SK-N-SH (cell line): ENCODE measurements around the gene PTPRD. TPM values are rescaled to one million over a fixed set of nuclear protein-coding genes. Genes with fewer than 3 reads are reported as not detected.

Experiments used
- CTCF ChIA-PET: fragments of 300-600, 350-600 bp; formaldehyde crosslinking; extraction: SDS; loops from one replicate; lab custom pipeline; 2021; lab: Yijun Ruan, JAX
- POLR2A ChIA-PET: fragments of 350-600 bp; sonication (Branson Sonifier 250); formaldehyde crosslinking; extraction: SDS; loops from one replicate; lab custom pipeline; 2020; ENCODE audit warnings: antibody characterized with exemption, inconsistent platforms; lab: Yijun Ruan, JAX
- DNase-seq: peaks from one replicate; pipeline ENCODE4 v3.0.0; 2012
- H2AFZ ChIP-seq: fragments of 200-600 bp; sonication (generic); 2 replicates; pipeline ENCODE4 v1.8.1; 2016; ENCODE audit warnings: antibody characterized with exemption, mild to moderate bottlenecking, low read depth
- H3F3A ChIP-seq: fragments of 200-600 bp; sonication (generic); replicated peaks from 2 replicates; pipeline ENCODE3; 2016; ENCODE audit warnings: antibody characterized with exemption, mild to moderate bottlenecking; ENCODE audit not compliant: insufficient read depth
- H3K27ac ChIP-seq, 2 experiments: fragments of 200-500 bp in 1 of 2; fragments of 200-600 bp in 1 of 2; sonication (Bioruptor generic) in 1 of 2; sonication (generic), shearing (Covaris generic) in 1 of 2; 2 replicates each; pipeline versions ENCODE4 v1.5.1 to v1.6.1; 2014 to 2016; ENCODE audit warnings: low read depth in 2 of 2, inconsistent platforms in 1 of 2, low read length in 1 of 2, mild to moderate bottlenecking in 1 of 2, mixed read lengths in 1 of 2
- H3K27me3 ChIP-seq: fragments of 200-600 bp; sonication (generic), shearing (Covaris generic); 2 replicates; pipeline ENCODE4 v1.6.1; 2016; ENCODE audit warnings: mixed run types; ENCODE audit not compliant: insufficient read depth
- H3K36me3 ChIP-seq, 2 experiments: fragments of 200-500 bp in 1 of 2; fragments of 200-600 bp in 1 of 2; sonication (Bioruptor generic) in 1 of 2; sonication (generic) in 1 of 2; replicated peaks in 1 of 2; 2 replicates each; pipeline versions ENCODE3 to v1.5.1; 2014 to 2016; ENCODE audit warnings: low read length in 1 of 2, mild to moderate bottlenecking in 1 of 2; ENCODE audit not compliant: insufficient read depth in 2 of 2, control insufficient read depth in 1 of 2
- H3K4me1 ChIP-seq, 2 experiments: fragments of 200-500 bp in 1 of 2; fragments of 200-600 bp in 1 of 2; sonication (Bioruptor generic) in 1 of 2; sonication (generic), shearing (Covaris generic) in 1 of 2; 2 replicates each; pipeline versions ENCODE4 v1.5.1 to v1.6.1; 2014 to 2016; ENCODE audit warnings: low read depth in 1 of 2, low read length in 1 of 2, mixed run types in 1 of 2; ENCODE audit not compliant: insufficient read depth in 2 of 2, control insufficient read depth in 1 of 2
- H3K4me2 ChIP-seq: fragments of 200-600 bp; sonication (generic), shearing (Covaris generic); 2 replicates; pipeline ENCODE4 v1.6.1; 2017; ENCODE audit warnings: mixed run types
- H3K4me3 ChIP-seq, 2 experiments: fragments of 200-500 bp in 1 of 2; fragments of 200-600 bp in 1 of 2; sonication (Bioruptor generic) in 1 of 2; sonication (generic), shearing (Covaris generic) in 1 of 2; 2 replicates each; pipeline versions ENCODE4 v1.5.1 to v1.8.1; 2014 to 2016; ENCODE audit warnings: low read depth in 2 of 2, inconsistent platforms in 1 of 2, low read length in 1 of 2, mild to moderate bottlenecking in 1 of 2, mixed read lengths in 1 of 2, moderate library complexity in 1 of 2
- H3K79me2 ChIP-seq: fragments of 200-600 bp; sonication (generic); 2 replicates; pipeline ENCODE4 v1.8.1; 2017; ENCODE audit warnings: mild to moderate bottlenecking; ENCODE audit not compliant: insufficient read depth
- H3K9ac ChIP-seq: fragments of 200-600 bp; sonication (generic); 2 replicates; pipeline ENCODE4 v1.6.1; 2017; ENCODE audit warnings: mixed run types
- H3K9me2 ChIP-seq: fragments of 200-600 bp; sonication (generic); 2 replicates; pipeline ENCODE4 v1.6.1; 2017; ENCODE audit warnings: mixed run types
- H3K9me3 ChIP-seq: fragments of 200-600 bp; sonication (generic); 2 replicates; pipeline ENCODE4 v1.6.1; 2017; ENCODE audit warnings: mixed run types, mild to moderate bottlenecking, moderate library complexity
- H4K20me1 ChIP-seq: fragments of 200-600 bp; sonication (generic); 2 replicates; pipeline ENCODE4 v1.6.1; 2017; ENCODE audit warnings: mild to moderate bottlenecking, mixed run types; ENCODE audit not compliant: insufficient read depth
- CTCF ChIP-seq: fragments of 200-600 bp; sonication (generic); IDR thresholded peaks from 2 replicates; pipeline ENCODE4 v1.6.1; 2017; ENCODE audit warnings: antibody characterized with exemption, mild to moderate bottlenecking, moderate library complexity
- EP300 ChIP-seq, 2 experiments: IDR thresholded peaks; 2 replicates each; pipeline versions ENCODE4 v1.4.0 to v1.6.1; 2012; ENCODE audit warnings: borderline replicate concordance in 1 of 2, low read depth in 1 of 2, low read length in 1 of 2
- FOXJ3 ChIP-seq: sonication (generic); formaldehyde crosslinking; IDR thresholded peaks from 2 replicates; pipeline ENCODE4 v1.5.1; 2020; ENCODE audit warnings: mild to moderate bottlenecking, missing genetic modification reagents
- MXI1 ChIP-seq: IDR thresholded peaks from 2 replicates; pipeline ENCODE4 v1.6.1; 2012; ENCODE audit warnings: mild to moderate bottlenecking, low read depth, low read length, improper control_type of control experiment
- NFIC ChIP-seq: IDR thresholded peaks from 2 replicates; pipeline ENCODE4 v1.4.0; 2012; ENCODE audit warnings: borderline replicate concordance
- POLR2AphosphoS5 ChIP-seq: IDR thresholded peaks from 2 replicates; pipeline ENCODE4 v1.6.1; 2012; ENCODE audit warnings: low read depth, low read length
- RCOR1 ChIP-seq: fragments of 150-350 bp; IDR thresholded peaks from 2 replicates; pipeline ENCODE4 v1.6.1; 2017; ENCODE audit warnings: antibody characterized with exemption, low read length
- RFX5 ChIP-seq: IDR thresholded peaks from 2 replicates; pipeline ENCODE4 v1.6.1; 2012; ENCODE audit warnings: mild to moderate bottlenecking, improper control_type of control experiment, low read length
- RXRA ChIP-seq: IDR thresholded peaks from 2 replicates; pipeline ENCODE4 v1.4.0; 2012; ENCODE audit warnings: low read depth, mild to moderate bottlenecking, borderline replicate concordance
- SIN3A ChIP-seq: IDR thresholded peaks from 2 replicates; pipeline ENCODE4 v1.6.1; 2012; ENCODE audit warnings: low read depth, mild to moderate bottlenecking, low read length, moderate library complexity, borderline replicate concordance
- SMC3 ChIP-seq: IDR thresholded peaks from 2 replicates; pipeline ENCODE4 v1.6.1; 2012; ENCODE audit warnings: low read depth, low read length, improper control_type of control experiment
- TAF1 ChIP-seq: IDR thresholded peaks from 2 replicates; pipeline ENCODE4 v1.6.1; 2012; ENCODE audit warnings: low read depth, mild to moderate bottlenecking, low read length, moderate library complexity, borderline replicate concordance
- TCF12 ChIP-seq: IDR thresholded peaks from 2 replicates; pipeline ENCODE4 v1.4.0; 2012
- YY1 ChIP-seq: IDR thresholded peaks from 2 replicates; pipeline ENCODE4 v1.4.0; 2012; ENCODE audit warnings: low read depth, mild to moderate bottlenecking
- WGBS: methylation state at CpG from one replicate; pipeline ENCODE4 v1.1.6; 2017; ENCODE audit warnings: low lambda C conversion rate; 5-methylcytosine and 5-hydroxymethylcytosine counted together
- polyA plus RNA-seq, 3 experiments: library from polyadenylated mRNA; depleted of rRNA; stranded (reverse); fragments of >200 nt; gene quantifications; 2 replicates each; pipeline ENCODE4 v1.2.3, GENCODE V29; 2012
- TF ChIP-seq, protein P1 (sequence below): IDR thresholded peaks from 2 replicates; pipeline ENCODE4 v1.4.0; 2012; ENCODE audit warnings: low read depth

Gene PTPRD
- polyA plus RNA-seq, 1 of the 3 experiments (the other 2 are of a cell fraction), result 0.15 TPM

GRCh38 chr9:9016597-9016996, 1596.2 kb downstream of the PTPRD start:
- H3K4me3 ChIP-seq, result no peak overlapping the region
- no peaks in the 10 kb centered on the region for H3K36me3 ChIP-seq
- H3K79me2 ChIP-seq, result no peaks in the 10 kb centered on the region
- no peak overlapping the region for H3K27ac ChIP-seq
- H2AFZ ChIP-seq, result no peak overlapping the region
- no peaks in the 10 kb centered on the region for H3K27me3 ChIP-seq
- no peak for DNase-seq
- ChIA-PET POLR2A (no interaction called here), CTCF (interaction anchor here (0.8 kb wide), 1 partner anchor 10 kb away, joined by 3 read pairs; no protein-coding TSS in a partner anchor)
- H3K4me1 ChIP-seq, result no peaks in the 10 kb centered on the region
- no peaks in the 10 kb centered on the region for H3F3A ChIP-seq
- H3K9me2 ChIP-seq, result no peaks in the 10 kb centered on the region
- H3K9me3 ChIP-seq, result no peaks in the 10 kb centered on the region
- no peak overlapping the region for H3K4me2 ChIP-seq
- no peak for TF ChIP-seq TCF12
- no peak for TF ChIP-seq RCOR1
- no peak for TF ChIP-seq RXRA
- TF ChIP-seq FOXJ3, result no peak
- no peak for TF ChIP-seq MXI1
- TF ChIP-seq SIN3A, result no peak
- no peak for TF ChIP-seq TAF1
- no peak for TF ChIP-seq SMC3
- no peak for TF ChIP-seq CTCF
- TF ChIP-seq EP300 (IDR thresholded peaks at IDR 0.05; ENCODE audit: borderline replicate concordance in 1 of 2, low read depth in 1 of 2, low read length in 1 of 2), result no peak
- TF ChIP-seq POLR2AphosphoS5, result no peak
- no peak for TF ChIP-seq YY1
- H3K9ac ChIP-seq, result no peak overlapping the region
- WGBS, result 7% methylated on average over 3 of the region's 3 CpGs
- no peaks in the 10 kb centered on the region for H4K20me1 ChIP-seq

GRCh38 chr9:9004810-9005209, 1608.0 kb downstream of the PTPRD start:
- Histone ChIP-seq H2AFZ (no peak overlapping the region), H3F3A (no peaks in the 10 kb centered on the region), H3K36me3 (no peaks in the 10 kb centered on the region), H3K9ac (no peak overlapping the region), H3K79me2 (no peaks in the 10 kb centered on the region), H3K9me3 (no peaks in the 10 kb centered on the region), H3K27ac (no peak overlapping the region), H3K9me2 (no peaks in the 10 kb centered on the region), H3K4me3 (no peak overlapping the region; a peak in 1 of 4 replicates), H3K27me3 (no peaks in the 10 kb centered on the region), H3K4me1 (no peaks in the 10 kb centered on the region), H4K20me1 (no peaks in the 10 kb centered on the region), H3K4me2 (no peak overlapping the region)
- WGBS, result 30% methylated on average over 3 of the region's 3 CpGs
- ChIA-PET POLR2A (no interaction called here), CTCF (interaction anchor here (0.6 to 1.2 kb wide), 3 partner anchors 9 to 682 kb away, joined by 3 to 4 read pairs (median 3); no protein-coding TSS in a partner anchor)
- no peak for TF ChIP-seq RFX5
- TF ChIP-seq MXI1, result no peak
- no peak for TF ChIP-seq FOXJ3
- TF ChIP-seq, protein P1, sequence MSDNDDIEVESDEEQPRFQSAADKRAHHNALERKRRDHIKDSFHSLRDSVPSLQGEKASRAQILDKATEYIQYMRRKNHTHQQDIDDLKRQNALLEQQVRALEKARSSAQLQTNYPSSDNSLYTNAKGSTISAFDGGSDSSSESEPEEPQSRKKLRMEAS, result no peak
- no peak for TF ChIP-seq NFIC
- no peak for DNase-seq
